ENCODE data around the gene RIMKLB.
"Not testable (repeated sequence)": the region's sequence is repeated elsewhere in the genome, so short reads cannot be mapped to it uniquely, and the experiment has no call there.

RIMKLB gene

DNA sequence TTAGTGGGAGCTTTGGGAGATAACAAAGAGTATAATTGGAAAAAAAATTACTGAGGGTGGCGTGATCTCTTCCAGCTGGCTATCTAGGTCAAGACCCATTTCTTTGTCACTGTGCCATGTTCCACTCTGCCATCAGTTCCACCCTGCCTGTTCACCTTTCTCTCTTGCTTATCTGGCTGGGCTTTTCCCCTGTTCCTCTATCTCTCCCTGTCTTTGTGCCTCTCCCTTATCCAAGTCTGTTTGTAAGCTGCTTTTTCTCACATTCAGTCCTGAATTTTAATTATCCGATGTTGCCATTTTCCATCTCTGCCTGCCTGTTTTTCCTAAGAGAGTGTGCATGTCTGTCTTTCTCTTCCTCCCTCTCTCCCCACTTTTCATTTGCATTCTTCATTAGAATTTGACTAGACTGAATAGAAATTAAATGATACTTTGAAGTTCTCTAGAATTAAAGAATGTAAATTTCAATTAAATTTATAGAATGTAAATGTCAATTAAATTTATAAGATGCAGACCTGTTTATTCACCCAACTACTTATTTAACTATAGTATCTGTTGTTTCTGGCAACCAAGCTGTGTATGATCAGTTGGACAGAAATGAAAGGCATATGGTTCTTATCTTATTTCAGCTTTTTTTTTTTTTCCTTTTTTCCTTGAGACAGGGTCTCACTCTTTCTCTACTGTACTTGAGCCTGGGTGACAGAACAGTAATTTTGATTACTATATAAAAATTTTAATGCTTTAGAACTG is 83.8 kb downstream of the RIMKLB start:
- H3K27me3 ChIP-seq (ENCODE audit: insufficient read depth, low read depth): no peaks in the 10 kb centered on the region
- TF ChIP-seq, protein P1, sequence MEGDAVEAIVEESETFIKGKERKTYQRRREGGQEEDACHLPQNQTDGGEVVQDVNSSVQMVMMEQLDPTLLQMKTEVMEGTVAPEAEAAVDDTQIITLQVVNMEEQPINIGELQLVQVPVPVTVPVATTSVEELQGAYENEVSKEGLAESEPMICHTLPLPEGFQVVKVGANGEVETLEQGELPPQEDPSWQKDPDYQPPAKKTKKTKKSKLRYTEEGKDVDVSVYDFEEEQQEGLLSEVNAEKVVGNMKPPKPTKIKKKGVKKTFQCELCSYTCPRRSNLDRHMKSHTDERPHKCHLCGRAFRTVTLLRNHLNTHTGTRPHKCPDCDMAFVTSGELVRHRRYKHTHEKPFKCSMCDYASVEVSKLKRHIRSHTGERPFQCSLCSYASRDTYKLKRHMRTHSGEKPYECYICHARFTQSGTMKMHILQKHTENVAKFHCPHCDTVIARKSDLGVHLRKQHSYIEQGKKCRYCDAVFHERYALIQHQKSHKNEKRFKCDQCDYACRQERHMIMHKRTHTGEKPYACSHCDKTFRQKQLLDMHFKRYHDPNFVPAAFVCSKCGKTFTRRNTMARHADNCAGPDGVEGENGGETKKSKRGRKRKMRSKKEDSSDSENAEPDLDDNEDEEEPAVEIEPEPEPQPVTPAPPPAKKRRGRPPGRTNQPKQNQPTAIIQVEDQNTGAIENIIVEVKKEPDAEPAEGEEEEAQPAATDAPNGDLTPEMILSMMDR (conservative IDR thresholded peaks at IDR 0.05; ENCODE audit: low read depth, low read length): no peak
- H3K36me3 ChIP-seq (ENCODE audit: insufficient read depth): no peaks in the 10 kb centered on the region
- no peak overlapping the region for H3K4me2 ChIP-seq
- no peak overlapping the region for H2AFZ ChIP-seq (ENCODE audit: low read depth)
- no peaks in the 10 kb centered on the region for H3K4me1 ChIP-seq (ENCODE audit: low read depth, poor library complexity, severe bottlenecking)
- H3K4me3 ChIP-seq (IDR thresholded peaks at IDR 0.05; ENCODE audit: insufficient read depth, low read depth, low read length): no peak overlapping the region
- no peak overlapping the region for H3K27ac ChIP-seq
- H3K9ac ChIP-seq: no peak overlapping the region
- no peaks in the 10 kb centered on the region for H3K79me2 ChIP-seq (ENCODE audit: insufficient read depth, low read depth)
- H4K20me1 ChIP-seq (ENCODE audit: insufficient read depth): no peaks in the 10 kb centered on the region

DNA sequence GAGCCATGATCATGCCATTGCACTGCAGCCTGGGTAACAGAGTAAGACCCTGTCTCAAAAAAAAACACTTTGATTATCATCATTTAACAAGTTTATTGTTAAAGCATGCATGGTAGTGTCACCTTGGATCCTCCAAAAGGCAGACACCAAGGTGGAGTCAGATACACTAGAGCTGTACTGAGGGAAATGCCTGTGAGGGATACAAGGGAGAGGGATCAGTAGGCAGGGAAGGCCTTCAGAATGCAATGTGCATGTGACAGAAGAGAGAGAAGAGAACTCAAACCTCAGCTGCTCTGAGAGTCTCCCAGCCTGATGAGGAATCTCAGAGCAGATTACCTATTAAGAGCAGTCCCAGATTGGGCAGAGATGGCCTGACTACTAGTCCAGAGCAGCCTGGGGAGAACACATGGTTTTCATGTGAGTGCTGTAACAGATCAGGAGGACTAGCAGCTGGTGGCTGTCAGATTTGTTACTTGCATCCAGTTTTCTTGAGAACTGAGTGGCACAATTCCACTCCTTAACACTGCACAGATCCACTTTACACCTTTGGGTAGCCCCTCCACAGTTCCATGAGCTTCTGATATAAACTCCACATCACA is 86.6 kb downstream of the RIMKLB start:
- H4K20me1 ChIP-seq (ENCODE audit: insufficient read depth): no peaks in the 10 kb centered on the region
- H3K4me2 ChIP-seq: no peak overlapping the region
- H3K27ac ChIP-seq: no peak overlapping the region
- no peak overlapping the region for H3K9ac ChIP-seq
- H3K4me3 ChIP-seq (IDR thresholded peaks at IDR 0.05; ENCODE audit: insufficient read depth, low read depth, low read length): no peak overlapping the region
- H2AFZ ChIP-seq (ENCODE audit: low read depth): no peak overlapping the region
- H3K36me3 ChIP-seq (ENCODE audit: insufficient read depth): no peaks in the 10 kb centered on the region
- TF ChIP-seq, protein P1 (conservative IDR thresholded peaks at IDR 0.05; ENCODE audit: low read depth, low read length): no peak
- no peaks in the 10 kb centered on the region for H3K27me3 ChIP-seq (ENCODE audit: insufficient read depth, low read depth)
- H3K4me1 ChIP-seq (ENCODE audit: low read depth, poor library complexity, severe bottlenecking): no peaks in the 10 kb centered on the region
- H3K79me2 ChIP-seq (ENCODE audit: insufficient read depth, low read depth): no peaks in the 10 kb centered on the region

DNA sequence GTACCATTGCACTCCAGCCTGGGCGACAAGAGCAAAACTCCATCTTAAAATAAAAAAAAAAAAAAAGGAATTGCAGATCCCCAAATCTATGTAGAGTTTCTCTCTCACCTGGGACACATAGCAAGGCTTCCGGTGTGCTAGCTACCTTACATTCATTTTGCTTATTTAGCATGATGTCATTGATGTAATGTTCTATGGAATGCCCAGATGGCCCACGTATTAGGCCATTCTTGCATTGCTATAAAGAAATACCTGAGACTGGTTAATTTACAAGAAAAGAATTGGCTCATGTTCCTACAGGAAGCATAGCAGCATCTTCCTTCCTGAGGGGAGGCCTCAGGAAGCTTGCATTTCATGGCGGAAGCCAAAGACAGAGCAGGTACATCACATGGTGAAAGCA is 87.7 kb downstream of the RIMKLB start:
- no peaks in the 10 kb centered on the region for H3K4me1 ChIP-seq (ENCODE audit: low read depth, poor library complexity, severe bottlenecking)
- no peak overlapping the region for H3K9ac ChIP-seq
- TF ChIP-seq, protein P1 (conservative IDR thresholded peaks at IDR 0.05; ENCODE audit: low read depth, low read length): no peak
- no peak overlapping the region for H3K4me2 ChIP-seq
- H3K27ac ChIP-seq: no peak overlapping the region
- no peaks in the 10 kb centered on the region for H4K20me1 ChIP-seq (ENCODE audit: insufficient read depth)
- no peak overlapping the region for H2AFZ ChIP-seq (ENCODE audit: low read depth)
- H3K79me2 ChIP-seq (ENCODE audit: insufficient read depth, low read depth): no peaks in the 10 kb centered on the region
- no peaks in the 10 kb centered on the region for H3K27me3 ChIP-seq (ENCODE audit: insufficient read depth, low read depth)
- H3K36me3 ChIP-seq (ENCODE audit: insufficient read depth): no peaks in the 10 kb centered on the region
- no peak overlapping the region for H3K4me3 ChIP-seq (IDR thresholded peaks at IDR 0.05; ENCODE audit: insufficient read depth, low read depth, low read length)

DNA sequence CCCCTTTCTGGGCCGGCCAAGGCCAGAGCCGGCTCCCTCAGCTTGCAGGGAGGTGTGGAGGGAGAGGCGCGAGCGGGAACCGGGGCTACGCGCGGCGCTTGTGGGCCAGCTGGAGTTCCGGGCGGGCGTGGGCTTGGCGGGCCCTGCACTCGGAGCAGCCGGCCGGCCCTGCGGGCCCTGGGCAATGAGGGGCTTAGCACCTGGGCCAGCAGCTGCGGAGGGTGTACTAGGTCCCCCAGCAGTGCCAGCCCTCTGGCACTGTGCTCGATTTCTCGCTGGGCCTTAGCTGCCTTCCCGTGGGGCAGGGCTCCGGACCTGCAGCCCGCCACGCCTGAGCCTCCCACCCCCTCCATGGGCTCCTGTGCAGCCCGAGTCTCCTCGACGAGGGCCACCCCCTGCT is 89.4 kb downstream of the RIMKLB start:
- H3K4me1 ChIP-seq (ENCODE audit: low read depth, poor library complexity, severe bottlenecking); H3K27ac ChIP-seq; H3K27me3 ChIP-seq (ENCODE audit: insufficient read depth, low read depth); H3K9ac ChIP-seq; H3K4me2 ChIP-seq; H3K79me2 ChIP-seq (ENCODE audit: insufficient read depth, low read depth); H3K36me3 ChIP-seq (ENCODE audit: insufficient read depth); H2AFZ ChIP-seq (ENCODE audit: low read depth); H3K4me3 ChIP-seq (IDR thresholded peaks at IDR 0.05; ENCODE audit: insufficient read depth, low read depth, low read length); H4K20me1 ChIP-seq (ENCODE audit: insufficient read depth): not testable (repeated sequence)

DNA sequence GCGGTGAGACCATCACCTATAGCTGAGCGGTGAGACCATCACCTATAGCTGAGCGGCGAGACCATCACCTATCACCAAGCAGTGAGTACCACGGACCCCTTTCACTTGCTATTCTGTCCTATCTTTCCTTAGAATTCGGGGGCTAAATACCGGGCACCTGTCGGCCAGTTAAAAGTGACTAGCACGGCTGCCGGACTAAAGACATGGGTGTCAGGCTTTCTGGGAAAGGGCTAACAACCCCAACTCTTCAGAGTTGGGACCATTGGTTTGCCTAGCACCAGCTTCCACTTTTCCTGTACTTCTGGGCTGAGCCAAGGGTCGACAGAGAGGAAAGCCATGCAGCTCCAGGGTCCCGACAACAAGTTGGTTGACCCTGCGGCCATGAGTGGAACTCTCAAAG is 90.9 kb downstream of the RIMKLB start:
- not testable (repeated sequence) for H3K9ac ChIP-seq; H3K4me3 ChIP-seq (IDR thresholded peaks at IDR 0.05; ENCODE audit: insufficient read depth, low read depth, low read length); H2AFZ ChIP-seq (ENCODE audit: low read depth); H3K4me2 ChIP-seq; H4K20me1 ChIP-seq (ENCODE audit: insufficient read depth); H3K27ac ChIP-seq; H3K4me1 ChIP-seq (ENCODE audit: low read depth, poor library complexity, severe bottlenecking); H3K36me3 ChIP-seq (ENCODE audit: insufficient read depth); H3K79me2 ChIP-seq (ENCODE audit: insufficient read depth, low read depth); H3K27me3 ChIP-seq (ENCODE audit: insufficient read depth, low read depth)

DNA sequence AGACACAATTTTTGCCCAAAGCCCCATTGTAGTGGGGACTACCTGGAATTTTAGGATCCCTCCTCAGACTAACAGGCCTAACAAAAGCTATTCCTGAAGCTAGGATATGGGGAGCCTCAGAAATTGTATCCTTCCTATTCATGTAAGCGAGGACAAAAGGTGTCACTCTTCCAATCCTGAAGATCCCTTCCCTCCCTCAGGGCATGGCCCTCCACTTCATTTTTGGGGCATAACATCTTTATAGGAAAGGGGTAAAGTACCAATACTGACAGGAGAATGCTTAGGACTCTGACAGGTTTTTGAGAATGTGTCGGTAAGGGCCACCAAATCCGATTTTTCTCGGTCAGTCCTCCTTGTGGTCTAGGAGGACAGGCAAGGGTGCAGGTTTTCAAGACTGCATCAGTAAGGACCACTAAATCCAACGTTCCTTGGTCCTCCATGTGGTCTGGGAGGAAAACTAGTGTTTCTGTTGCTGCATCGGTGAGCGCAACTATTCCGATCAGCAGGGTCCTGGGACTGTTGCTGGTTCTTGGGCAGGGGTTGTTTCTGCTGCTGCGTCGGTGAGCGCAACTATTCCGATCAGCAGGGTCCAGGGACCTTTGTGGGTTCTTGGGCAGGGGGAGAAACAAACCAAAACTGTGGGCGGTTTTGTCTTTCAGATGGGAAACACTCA is 91.7 kb downstream of the RIMKLB start:
- H3K9ac ChIP-seq; H3K4me1 ChIP-seq (ENCODE audit: low read depth, poor library complexity, severe bottlenecking); H3K4me2 ChIP-seq; H3K27ac ChIP-seq; H3K4me3 ChIP-seq (IDR thresholded peaks at IDR 0.05; ENCODE audit: insufficient read depth, low read depth, low read length); H3K79me2 ChIP-seq (ENCODE audit: insufficient read depth, low read depth); H2AFZ ChIP-seq (ENCODE audit: low read depth); H3K36me3 ChIP-seq (ENCODE audit: insufficient read depth); H4K20me1 ChIP-seq (ENCODE audit: insufficient read depth); H3K27me3 ChIP-seq (ENCODE audit: insufficient read depth, low read depth): not testable (repeated sequence)

DNA sequence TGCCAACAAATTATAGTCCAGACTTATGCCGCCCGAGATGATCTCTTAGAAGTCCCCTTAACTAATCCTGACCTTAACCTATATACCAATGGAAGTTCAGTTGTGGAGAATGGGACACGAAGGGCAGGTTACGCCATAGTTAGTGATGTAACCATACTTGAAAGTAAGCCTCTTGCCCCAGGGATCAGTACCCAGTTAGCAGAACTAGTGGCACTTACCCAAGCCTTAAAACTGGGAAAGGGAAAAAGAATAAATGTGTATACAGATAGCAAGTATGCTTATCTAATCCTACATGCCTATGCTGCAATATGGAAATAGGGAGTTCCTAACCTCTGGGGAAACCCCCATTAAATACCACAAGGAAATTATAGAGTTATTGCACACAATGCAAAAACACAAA is 95.4 kb downstream of the RIMKLB start:
- H4K20me1 ChIP-seq (ENCODE audit: insufficient read depth); H3K27me3 ChIP-seq (ENCODE audit: insufficient read depth, low read depth); H3K4me2 ChIP-seq; H2AFZ ChIP-seq (ENCODE audit: low read depth); H3K4me3 ChIP-seq (IDR thresholded peaks at IDR 0.05; ENCODE audit: insufficient read depth, low read depth, low read length); H3K36me3 ChIP-seq (ENCODE audit: insufficient read depth); H3K79me2 ChIP-seq (ENCODE audit: insufficient read depth, low read depth); H3K4me1 ChIP-seq (ENCODE audit: low read depth, poor library complexity, severe bottlenecking); H3K27ac ChIP-seq; H3K9ac ChIP-seq: not testable (repeated sequence)
